GM19395 (cell line): ENCODE results near the gene IRX1.

Experiments used
- ATAC-seq: cut with Tn5 transposase; IDR thresholded peaks from one replicate; pipeline ENCODE4 v1.9.1; 2021; ENCODE audit warnings: mild to moderate bottlenecking, moderate library complexity; ENCODE audit not compliant: unreplicated experiment

Gene IRX1

GRCh38 chr5:3600106-3601060, 4.8 kb downstream of the IRX1 start:
- no peak for ATAC-seq

GRCh38 chr5:3601061-3601710, 5.6 kb downstream of the IRX1 start:
- no peak for ATAC-seq

DNA sequence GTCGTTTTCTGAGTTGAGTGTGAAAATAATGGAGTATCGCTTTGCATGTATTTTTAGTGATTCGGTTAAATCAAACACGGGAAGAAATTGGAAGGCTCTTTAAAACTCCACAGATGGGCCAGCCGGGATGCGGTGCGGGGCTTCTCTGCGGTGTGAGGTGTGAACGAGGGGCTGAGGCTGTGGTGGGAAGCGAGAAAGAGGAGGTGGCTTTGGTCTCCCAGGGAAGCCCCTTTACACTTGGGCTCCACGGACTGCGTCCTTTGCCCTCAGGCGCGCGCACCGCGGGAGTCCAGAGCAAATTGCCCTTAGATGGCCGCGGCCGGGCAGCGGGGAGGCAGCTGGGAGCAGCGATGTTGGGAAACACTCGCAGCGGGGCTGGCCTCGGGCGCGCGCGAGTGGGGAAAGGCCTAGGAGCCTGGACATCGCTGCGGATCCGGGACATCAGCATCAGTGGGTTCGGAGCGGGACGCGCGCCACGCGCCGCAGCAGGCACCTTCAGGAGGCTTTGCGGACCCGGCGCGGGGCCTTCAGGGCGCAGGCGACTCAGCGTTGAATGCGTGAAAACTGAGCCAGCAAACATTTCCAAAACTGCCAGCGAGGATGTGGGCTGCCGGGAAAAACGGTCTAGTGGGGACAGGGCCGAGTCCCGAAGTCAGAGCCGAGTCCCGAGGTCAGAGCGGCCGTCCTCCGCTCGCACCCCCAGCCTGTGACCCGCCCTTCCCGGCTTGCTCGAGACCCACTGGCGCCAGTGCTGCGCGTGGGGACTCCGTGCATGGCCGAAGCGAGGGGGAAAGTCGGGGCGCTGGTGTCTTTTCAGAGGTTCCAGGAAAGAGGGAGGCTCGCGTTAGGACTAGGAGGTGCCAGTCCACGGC, 6.5 kb downstream of the IRX1 start:
- ATAC-seq: no peak

DNA sequence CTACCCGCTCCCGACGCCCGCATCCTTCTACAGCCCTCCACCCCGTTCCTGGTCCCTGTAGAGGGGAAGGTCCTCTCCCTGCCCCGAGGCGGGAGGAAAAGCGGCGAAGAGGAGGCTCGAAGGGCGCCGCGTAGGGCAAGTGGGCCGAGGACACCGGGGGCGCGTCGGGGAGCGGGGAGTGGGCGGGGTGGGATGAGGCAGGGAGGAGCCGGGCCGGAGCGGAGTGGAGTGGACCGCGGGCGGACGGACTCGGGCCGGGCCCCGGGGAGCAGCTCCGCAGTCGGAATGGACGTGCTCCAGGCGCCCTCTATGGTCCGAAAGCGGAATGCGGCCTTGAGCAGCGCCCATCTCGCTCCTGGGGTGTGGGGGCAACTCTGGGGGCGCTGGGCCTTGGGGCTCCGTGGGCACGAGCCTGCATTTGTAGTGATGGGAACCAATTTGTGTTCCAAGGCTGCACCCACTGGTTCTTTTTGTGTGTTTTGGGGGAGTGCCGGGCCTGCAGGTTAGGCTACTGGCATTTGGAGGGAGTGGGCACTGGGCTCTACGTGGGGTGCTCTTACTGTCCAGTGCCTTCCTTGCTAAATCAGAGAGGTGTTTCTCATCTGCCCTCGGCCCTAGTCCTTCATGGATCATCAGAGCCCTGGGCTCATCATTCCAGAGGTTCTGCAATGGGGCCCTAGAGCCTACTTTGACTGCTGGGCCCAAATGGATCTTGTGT, 7.3 kb downstream of the IRX1 start:
- ATAC-seq: no peak

- no peak for ATAC-seq
Observed at GRCh38 chr5:3604501-3604900, 8.9 kb downstream of the IRX1 start.

DNA sequence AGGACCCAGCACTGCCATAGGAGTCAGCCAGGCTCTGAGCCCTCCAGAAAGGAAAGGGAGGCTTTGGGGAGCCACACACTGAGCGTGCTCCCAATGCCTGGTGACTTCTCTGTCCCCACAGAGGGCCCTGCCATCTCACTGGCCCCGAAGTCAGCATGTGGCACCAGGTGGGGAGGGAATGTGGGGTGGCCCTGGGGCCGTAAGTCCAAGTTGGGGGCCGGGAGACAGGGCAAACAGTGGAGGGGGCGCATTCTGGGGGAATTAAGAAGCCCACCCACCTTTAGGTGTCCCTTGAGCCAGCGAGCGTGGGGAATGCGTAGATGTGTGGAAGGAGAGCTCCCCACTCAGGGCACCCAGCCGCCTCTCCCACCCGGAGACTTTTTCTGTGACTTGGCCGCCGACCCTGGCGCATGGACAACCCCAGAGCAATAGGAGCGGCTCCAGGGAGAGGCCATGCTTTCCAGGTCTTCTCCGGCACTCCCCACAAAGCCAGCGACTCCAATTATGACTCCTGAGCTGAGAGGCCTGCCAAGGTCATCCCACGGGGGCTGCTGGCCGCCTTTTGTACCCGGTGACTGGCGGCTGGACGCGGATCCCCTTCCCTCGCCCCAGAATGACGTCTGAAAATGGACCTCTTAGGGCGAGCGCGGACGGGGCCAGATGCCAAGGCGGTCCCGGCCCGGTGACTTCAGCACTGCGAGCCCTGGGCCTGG, 9.8 kb downstream of the IRX1 start:
- ATAC-seq: no peak

DNA sequence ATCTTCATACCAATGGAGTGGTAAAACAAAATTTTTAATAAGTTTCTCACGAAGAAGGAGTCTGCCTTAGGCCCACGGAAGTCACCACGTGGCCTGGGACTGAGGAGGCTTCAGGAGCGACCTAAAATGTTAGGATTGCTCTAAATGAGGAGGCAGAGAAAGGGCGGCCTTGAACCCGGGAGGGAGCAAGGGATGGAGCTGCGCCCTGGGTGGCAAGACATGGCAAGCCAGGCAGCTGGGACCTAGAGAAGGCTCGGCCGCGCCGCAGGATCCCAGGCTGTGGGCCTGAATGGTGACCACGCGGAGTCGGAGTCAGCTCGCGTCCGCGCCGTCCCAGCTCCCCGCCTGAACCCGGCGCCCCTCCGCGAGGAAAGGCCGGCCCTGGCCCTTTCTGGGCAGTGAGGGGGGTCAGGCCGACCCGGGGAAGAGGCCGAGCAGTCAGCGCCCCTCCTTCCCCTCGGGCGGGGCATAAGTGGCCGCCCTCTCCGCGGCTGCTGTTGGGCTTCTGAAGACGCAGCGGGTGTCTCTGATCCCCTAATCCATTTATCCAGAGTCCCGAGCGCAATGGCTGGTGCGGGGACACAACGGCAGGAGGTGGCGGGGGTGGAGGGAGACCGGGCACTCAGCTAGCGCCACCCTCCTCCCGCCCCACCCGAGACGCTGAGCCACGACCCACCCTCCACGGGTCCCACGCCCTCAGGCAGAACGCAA, 10.6 kb downstream of the IRX1 start:
- ATAC-seq: no peak

DNA sequence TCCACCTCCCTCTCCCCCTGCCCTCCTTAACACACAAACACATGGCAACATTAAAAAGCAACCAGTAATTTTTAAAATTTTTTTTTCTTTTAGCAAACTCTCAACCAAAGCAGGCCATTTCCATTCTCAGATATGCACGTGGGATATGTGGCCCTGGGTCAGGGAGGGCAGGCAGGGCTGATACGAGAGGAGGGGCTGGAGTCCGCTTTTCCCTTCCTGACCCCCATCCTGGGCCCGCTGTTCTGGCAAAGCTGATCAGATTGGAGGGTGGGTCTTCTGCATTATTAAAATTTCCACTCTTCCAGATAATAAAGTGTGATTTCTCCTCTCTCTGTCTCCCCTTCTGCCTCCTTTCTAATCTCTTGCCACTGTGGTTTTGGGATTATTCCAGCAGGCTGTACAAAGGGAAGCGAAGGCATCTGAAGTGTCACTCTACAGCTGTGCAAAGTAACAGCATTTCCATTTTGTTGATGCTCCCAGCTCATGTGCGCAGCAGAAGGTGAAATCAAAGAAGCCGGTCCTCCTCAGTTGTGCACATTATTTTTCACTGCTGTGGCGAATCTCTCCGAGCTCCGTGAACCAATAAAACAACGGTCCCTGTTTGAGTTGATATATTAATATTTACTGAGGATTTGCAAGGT, 12.0 kb downstream of the IRX1 start:
- ATAC-seq: no peak

GRCh38 chr5:3609120-3609681, 13.6 kb downstream of the IRX1 start:
- ATAC-seq: no peak

DNA sequence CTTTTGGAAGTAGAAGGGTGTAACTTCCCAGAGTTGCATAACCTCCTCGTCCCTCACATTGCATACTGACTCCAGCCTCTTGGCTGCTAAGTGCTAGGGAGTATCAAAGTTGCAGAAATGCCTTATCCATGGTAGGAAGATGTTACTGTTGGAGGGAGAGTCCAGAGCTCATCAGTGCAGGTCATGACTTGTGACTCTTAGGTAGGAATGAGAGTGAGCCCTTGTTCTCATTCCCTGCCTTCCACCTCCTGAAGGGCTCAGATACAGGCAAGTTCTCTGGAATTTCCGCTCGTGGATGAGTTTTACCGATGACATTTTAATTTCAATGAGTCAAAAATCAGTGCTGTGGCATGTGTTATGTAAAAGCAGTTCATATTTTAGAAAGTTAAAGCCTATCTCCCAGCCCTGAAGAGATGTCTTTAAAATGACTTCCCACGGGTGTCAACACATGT, 17.0 kb downstream of the IRX1 start:
- ATAC-seq: no peak

DNA sequence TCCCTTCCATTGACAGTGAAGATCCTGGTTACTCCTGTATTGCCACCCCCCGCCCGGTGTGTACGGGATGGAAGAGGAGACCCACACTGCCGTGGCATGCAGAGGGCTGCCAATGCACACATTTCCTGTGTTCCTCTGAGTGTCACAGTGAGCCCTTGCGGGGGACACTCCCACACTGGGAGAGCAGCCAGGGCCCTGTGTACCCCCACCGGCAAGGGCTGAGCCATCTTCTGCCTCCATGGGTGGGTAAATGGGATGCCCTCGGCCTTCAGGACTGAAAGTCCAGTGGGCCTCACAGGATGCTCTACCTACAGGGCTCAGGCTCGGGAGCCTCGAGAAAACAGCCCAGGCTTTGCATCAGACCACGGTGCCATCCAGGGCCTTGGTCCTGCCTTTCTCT, 18.1 kb downstream of the IRX1 start:
- ATAC-seq: no peak

GRCh38 chr5:3615217-3615616, 19.6 kb downstream of the IRX1 start:
- no peak for ATAC-seq

GRCh38 chr5:3615829-3616228, 20.2 kb downstream of the IRX1 start:
- no peak for ATAC-seq

DNA sequence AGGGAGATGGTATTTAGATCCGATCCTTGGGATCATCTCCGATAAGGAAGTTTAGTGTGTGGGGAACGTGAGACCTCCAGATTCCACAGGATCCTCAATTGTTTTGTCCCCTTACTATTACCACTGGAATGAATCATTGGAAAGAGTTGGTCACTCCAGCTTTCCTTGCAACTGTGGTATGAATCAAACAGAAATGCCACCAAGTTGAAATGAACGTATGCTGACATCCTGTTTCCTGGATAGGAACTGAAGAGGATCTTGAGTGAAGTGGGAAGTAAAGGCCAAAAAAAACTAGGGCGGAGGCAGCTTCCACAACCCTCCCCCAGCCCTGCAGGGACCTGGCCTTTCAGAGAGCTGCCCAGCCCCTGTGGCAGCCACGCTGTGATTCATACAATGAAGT, 23.9 kb downstream of the IRX1 start:
- ATAC-seq: no peak

- no peak for ATAC-seq
Observed at GRCh38 chr5:3622961-3623360, 27.3 kb downstream of the IRX1 start.

- no peak for ATAC-seq
Observed at GRCh38 chr5:3625626-3626025, 30.0 kb downstream of the IRX1 start.

- no peak for ATAC-seq
Observed at GRCh38 chr5:3634061-3634460, 38.4 kb downstream of the IRX1 start.

DNA sequence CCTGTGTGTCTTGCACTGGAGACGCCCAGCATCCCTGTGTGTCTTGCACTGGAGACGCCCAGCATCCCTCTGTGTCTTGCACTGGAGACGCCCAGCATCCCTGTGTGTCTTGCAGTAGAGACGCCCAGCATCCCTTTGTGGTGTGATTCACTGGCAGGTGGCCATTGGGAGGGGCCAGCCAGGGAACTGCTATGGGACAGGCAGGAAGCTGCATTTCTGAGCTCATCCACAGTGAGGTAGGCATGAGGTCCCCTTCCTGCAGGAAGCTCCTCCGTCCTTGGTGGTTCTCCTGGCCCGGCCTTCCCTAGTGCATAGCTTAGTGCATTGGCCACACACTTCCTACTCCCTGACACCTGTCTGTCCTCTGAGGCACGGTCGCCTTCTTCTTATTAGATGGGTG, 43.5 kb downstream of the IRX1 start:
- ATAC-seq: no peak

- ATAC-seq: no peak
Observed at GRCh38 chr5:3642231-3642630, 46.6 kb downstream of the IRX1 start.
